ENCODE measurements around the gene SYTL2. TPM values are rescaled to one million over a fixed set of nuclear protein-coding genes. Genes with fewer than 3 reads are reported as not detected.
"Not testable (repeated sequence)": the region's sequence is repeated elsewhere in the genome, so short reads cannot be mapped to it uniquely, and the experiment has no call there.

SYTL2 gene
- total and polyA plus RNA-seq, 4 donors, result 29.2 to 57.4 (median 48.5) TPM

- H3K4me1 ChIP-seq (ENCODE audit: control insufficient read depth in 1 of 2, insufficient read depth in 2 of 2, low read length in 2 of 2), result no peaks in the 10 kb centered on the region
- no peak overlapping the region for H3K4me3 ChIP-seq (ENCODE audit: low read length in 2 of 2)
- H3K27ac ChIP-seq (ENCODE audit: low read depth in 1 of 2, low read length in 2 of 2), result no peak overlapping the region
- H3K27me3 ChIP-seq (ENCODE audit: control insufficient read depth in 1 of 2, insufficient read depth in 2 of 2, low read length in 1 of 2), result no peaks in the 10 kb centered on the region
- DNase-seq (no peak), ATAC-seq (ENCODE audit: low FRiP score) (no peak)
- WGBS, 2 donors, result 93 to 100% methylated on average over 2 of the region's 2 CpGs
- no peaks in the 10 kb centered on the region for H3K36me3 ChIP-seq (ENCODE audit: control insufficient read depth in 1 of 2, insufficient read depth in 2 of 2, low read length in 1 of 2)
- no peaks in the 10 kb centered on the region for H3K9me3 ChIP-seq (ENCODE audit: control insufficient read depth, low read length)
- intact Hi-C loops (cut with DNase I), result no loop called here
Observed at GRCh38 chr11:85791409-85791990, 19.4 kb downstream of the SYTL2 start.

- no peak overlapping the region for H3K4me3 ChIP-seq (ENCODE audit: low read length in 2 of 2)
- no peak for ATAC-seq (ENCODE audit: low FRiP score)
- no peaks in the 10 kb centered on the region for H3K36me3 ChIP-seq (ENCODE audit: control insufficient read depth in 1 of 2, insufficient read depth in 2 of 2, low read length in 1 of 2)
- H3K27ac ChIP-seq (ENCODE audit: low read depth in 1 of 2, low read length in 2 of 2), result no peak overlapping the region
- WGBS, 2 donors, result 78 to 79% methylated on average over 3 of the region's 3 CpGs
- no peak for DNase-seq
- no peaks in the 10 kb centered on the region for H3K9me3 ChIP-seq (ENCODE audit: control insufficient read depth, low read length)
- no peaks in the 10 kb centered on the region for H3K27me3 ChIP-seq (ENCODE audit: control insufficient read depth in 1 of 2, insufficient read depth in 2 of 2, low read length in 1 of 2)
- H3K4me1 ChIP-seq (ENCODE audit: control insufficient read depth in 1 of 2, insufficient read depth in 2 of 2, low read length in 2 of 2), result peaks cover 0 to 2% of the 10 kb centered on the region in 2 donors
- intact Hi-C loops (cut with DNase I), result no loop called here
Observed at GRCh38 chr11:85787809-85788760, 22.9 kb downstream of the SYTL2 start.

GRCh38 chr11:85787168-85787567 lies 23.8 kb downstream of the SYTL2 start:
- 91 to 100% methylated on average over 1 of the region's 1 CpG for WGBS, 2 donors
- ATAC-seq (ENCODE audit: low FRiP score), result no peak

DNA sequence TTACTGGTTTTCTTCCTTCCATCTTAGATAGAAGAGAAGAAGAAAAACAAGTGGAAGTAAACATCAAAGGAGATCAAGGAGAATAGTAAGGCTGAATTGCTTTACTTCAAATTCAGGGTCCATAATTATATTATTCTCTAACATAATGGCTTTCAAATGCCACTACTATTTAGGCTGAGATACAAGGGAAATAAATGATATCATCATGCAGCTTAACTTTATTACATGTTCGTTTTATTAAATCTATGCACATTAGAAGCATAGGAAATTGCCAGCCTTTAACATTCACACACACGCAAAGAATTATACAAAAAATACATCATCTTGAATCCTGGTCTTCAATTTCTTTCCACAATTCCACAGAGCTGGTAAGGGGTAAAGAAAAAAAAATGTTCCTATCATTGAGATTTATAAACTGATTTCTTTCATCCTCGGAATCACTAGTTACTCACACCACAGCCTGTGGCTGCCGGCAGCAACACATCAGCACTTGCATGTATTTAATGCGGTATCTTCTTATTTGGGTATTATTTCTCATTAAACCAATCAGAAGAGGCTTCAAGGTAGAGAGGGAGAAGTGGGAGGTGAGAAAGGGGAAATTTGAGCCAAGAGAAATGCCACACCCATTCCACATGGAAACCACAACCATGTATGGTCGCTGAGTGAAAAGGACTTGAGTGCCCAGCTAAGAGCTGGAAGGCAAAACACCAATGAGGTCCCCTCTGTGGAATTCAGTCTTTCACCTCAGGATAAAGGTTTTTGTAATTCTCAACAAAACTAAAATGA lies 26.3 kb downstream of the SYTL2 start:
- H3K9me3 ChIP-seq (ENCODE audit: control insufficient read depth, low read length), result peaks cover 2% of the 10 kb centered on the region
- peaks cover 0 to 3% of the 10 kb centered on the region in 2 donors for H3K36me3 ChIP-seq (ENCODE audit: control insufficient read depth in 1 of 2, insufficient read depth in 2 of 2, low read length in 1 of 2)
- no peaks in the 10 kb centered on the region for H3K27me3 ChIP-seq (ENCODE audit: control insufficient read depth in 1 of 2, insufficient read depth in 2 of 2, low read length in 1 of 2)
- no peak overlapping the region for H3K27ac ChIP-seq (ENCODE audit: low read depth in 1 of 2, low read length in 2 of 2)
- DNase-seq, result no peak
- no peak overlapping the region for H3K4me3 ChIP-seq (ENCODE audit: low read length in 2 of 2)
- WGBS, 2 donors, result 67 to 72% methylated on average over 6 of the region's 6 CpGs
- no peak for ATAC-seq (ENCODE audit: low FRiP score)
- intact Hi-C loops (cut with DNase I), result no loop called here
- H3K4me1 ChIP-seq (ENCODE audit: control insufficient read depth in 1 of 2, insufficient read depth in 2 of 2, low read length in 2 of 2), result peaks cover 0 to 2% of the 10 kb centered on the region in 2 donors

More at GRCh38 chr11:85787168-85787567, 23.8 kb downstream of the SYTL2 start:
- Histone ChIP-seq H3K27me3 (ENCODE audit: control insufficient read depth in 1 of 2, insufficient read depth in 2 of 2, low read length in 1 of 2) (no peaks in the 10 kb centered on the region), H3K9me3 (ENCODE audit: control insufficient read depth, low read length) (no peaks in the 10 kb centered on the region), H3K4me3 (ENCODE audit: low read length in 2 of 2) (no peak overlapping the region), H3K27ac (ENCODE audit: low read depth in 1 of 2, low read length in 2 of 2) (no peak overlapping the region), H3K36me3 (ENCODE audit: control insufficient read depth in 1 of 2, insufficient read depth in 2 of 2, low read length in 1 of 2) (peaks cover 0 to 3% of the 10 kb centered on the region in 2 donors), H3K4me1 (ENCODE audit: control insufficient read depth in 1 of 2, insufficient read depth in 2 of 2, low read length in 2 of 2) (peaks cover 0 to 2% of the 10 kb centered on the region in 2 donors)
- intact Hi-C loops (cut with DNase I), result no loop called here
- no peak for DNase-seq

DNA sequence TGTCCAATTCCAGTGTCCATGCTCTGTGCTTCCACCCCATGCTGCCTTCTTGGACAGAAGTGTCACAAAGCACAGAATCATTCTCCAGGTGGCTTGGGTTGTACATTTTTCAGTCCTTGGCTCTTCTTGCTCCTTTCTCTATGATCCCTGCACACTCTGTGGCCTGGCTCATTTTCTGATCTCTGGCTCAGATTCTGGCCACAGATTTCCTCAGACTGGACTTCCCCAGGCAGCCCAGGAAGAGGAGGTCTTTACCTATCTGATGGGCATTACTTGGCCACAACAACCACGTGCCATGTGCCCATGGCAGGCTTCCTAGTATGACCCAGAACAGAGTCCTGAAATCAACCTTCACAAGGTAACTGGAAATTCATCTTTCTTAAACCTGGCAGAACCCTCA lies 27.2 kb downstream of the SYTL2 start:
- intact Hi-C loops (cut with DNase I), result no loop called here
- ATAC-seq (ENCODE audit: low FRiP score) (no peak), DNase-seq (no peak)
- Histone ChIP-seq H3K9me3 (ENCODE audit: control insufficient read depth, low read length) (peaks cover 2% of the 10 kb centered on the region), H3K4me3 (ENCODE audit: low read length in 2 of 2) (no peak overlapping the region), H3K36me3 (ENCODE audit: control insufficient read depth in 1 of 2, insufficient read depth in 2 of 2, low read length in 1 of 2) (peaks cover 0 to 3% of the 10 kb centered on the region in 2 donors), H3K27me3 (ENCODE audit: control insufficient read depth in 1 of 2, insufficient read depth in 2 of 2, low read length in 1 of 2) (no peaks in the 10 kb centered on the region), H3K4me1 (ENCODE audit: control insufficient read depth in 1 of 2, insufficient read depth in 2 of 2, low read length in 2 of 2) (peaks cover 0 to 2% of the 10 kb centered on the region in 2 donors), H3K27ac (ENCODE audit: low read depth in 1 of 2, low read length in 2 of 2) (no peak overlapping the region)
- WGBS, 2 donors, result 28 to 39% methylated on average over 1 of the region's 1 CpG

DNA sequence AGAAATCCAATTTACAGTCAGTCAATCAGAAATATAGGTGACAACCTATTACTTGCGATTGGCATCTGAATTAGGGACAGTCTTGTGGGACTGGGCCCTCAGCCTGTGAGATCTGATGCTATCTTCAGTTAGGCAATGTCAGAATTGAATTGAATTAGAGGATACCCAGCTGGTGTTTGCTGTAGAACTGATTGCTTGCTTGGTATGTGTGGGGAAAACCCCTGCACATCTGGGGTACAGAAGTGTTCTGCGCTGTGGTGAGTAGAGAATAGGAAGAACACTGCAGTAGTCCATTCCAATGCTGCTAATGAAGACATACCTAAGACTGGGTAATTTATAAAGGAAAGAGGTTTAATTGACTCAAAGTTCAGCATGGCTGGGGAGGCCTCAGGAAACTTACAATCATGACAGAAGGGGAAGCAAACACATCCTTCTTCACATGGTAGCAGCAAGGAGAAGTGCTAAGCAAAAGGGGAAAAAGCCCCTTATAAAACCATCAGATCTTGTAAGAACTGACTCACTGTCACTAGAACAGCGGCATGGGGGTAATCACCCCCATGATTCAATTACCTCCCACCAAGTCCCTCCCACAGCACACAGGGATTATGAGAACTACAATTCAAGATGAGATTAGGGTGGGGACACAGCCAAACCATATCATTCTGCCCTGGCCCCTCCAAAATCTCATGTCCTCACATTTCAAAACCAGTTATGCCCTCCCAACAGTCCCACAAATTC lies 30.0 kb downstream of the SYTL2 start:
- H3K36me3 ChIP-seq (ENCODE audit: control insufficient read depth in 1 of 2, insufficient read depth in 2 of 2, low read length in 1 of 2); H3K27me3 ChIP-seq (ENCODE audit: control insufficient read depth in 1 of 2, insufficient read depth in 2 of 2, low read length in 1 of 2); H3K27ac ChIP-seq (ENCODE audit: low read depth in 1 of 2, low read length in 2 of 2); DNase-seq; H3K9me3 ChIP-seq (ENCODE audit: control insufficient read depth, low read length); ATAC-seq (ENCODE audit: low FRiP score); intact Hi-C loops (cut with DNase I); H3K4me3 ChIP-seq (ENCODE audit: low read length in 2 of 2); H3K4me1 ChIP-seq (ENCODE audit: control insufficient read depth in 1 of 2, insufficient read depth in 2 of 2, low read length in 2 of 2): not testable (repeated sequence)
- 96 to 100% methylated on average over 3 of the region's 3 CpGs for WGBS, 2 donors

GRCh38 chr11:85779956-85780640 lies 30.8 kb downstream of the SYTL2 start:
- peaks cover 0 to 3% of the 10 kb centered on the region in 2 donors for H3K36me3 ChIP-seq (ENCODE audit: control insufficient read depth in 1 of 2, insufficient read depth in 2 of 2, low read length in 1 of 2)
- 91 to 92% methylated on average over 3 of the region's 3 CpGs for WGBS, 2 donors
- ATAC-seq (ENCODE audit: low FRiP score) (no peak), DNase-seq (no peak)
- no peaks in the 10 kb centered on the region for H3K27me3 ChIP-seq (ENCODE audit: control insufficient read depth in 1 of 2, insufficient read depth in 2 of 2, low read length in 1 of 2)
- intact Hi-C loops (cut with DNase I), result no loop called here
- no peak overlapping the region for H3K27ac ChIP-seq (ENCODE audit: low read depth in 1 of 2, low read length in 2 of 2)
- no peak overlapping the region for H3K4me3 ChIP-seq (ENCODE audit: low read length in 2 of 2)
- peaks cover 0 to 2% of the 10 kb centered on the region in 2 donors for H3K4me1 ChIP-seq (ENCODE audit: control insufficient read depth in 1 of 2, insufficient read depth in 2 of 2, low read length in 2 of 2)
- peaks cover 2% of the 10 kb centered on the region for H3K9me3 ChIP-seq (ENCODE audit: control insufficient read depth, low read length)

DNA sequence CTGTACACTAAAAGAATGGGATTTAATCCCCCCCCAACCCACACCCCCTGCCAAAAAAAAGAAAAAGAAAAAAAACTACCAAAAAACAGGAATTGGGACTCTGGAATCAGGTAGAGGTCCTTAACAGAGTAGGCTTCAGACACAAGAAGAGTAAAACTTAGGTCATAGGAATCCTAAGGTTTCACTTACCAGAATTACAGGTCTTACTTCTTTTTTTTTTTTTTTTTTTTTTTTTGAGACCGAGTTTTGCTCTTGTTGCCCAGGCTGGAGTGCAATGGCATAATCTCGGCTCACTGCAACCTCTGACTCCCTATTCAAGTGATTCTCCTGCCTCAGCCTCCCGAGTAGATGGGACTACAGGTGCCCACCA lies 33.4 kb downstream of the SYTL2 start:
- intact Hi-C loops (cut with DNase I); H3K27me3 ChIP-seq (ENCODE audit: control insufficient read depth in 1 of 2, insufficient read depth in 2 of 2, low read length in 1 of 2); H3K9me3 ChIP-seq (ENCODE audit: control insufficient read depth, low read length); DNase-seq; H3K4me3 ChIP-seq (ENCODE audit: low read length in 2 of 2); H3K27ac ChIP-seq (ENCODE audit: low read depth in 1 of 2, low read length in 2 of 2); ATAC-seq (ENCODE audit: low FRiP score); H3K36me3 ChIP-seq (ENCODE audit: control insufficient read depth in 1 of 2, insufficient read depth in 2 of 2, low read length in 1 of 2): not testable (repeated sequence)
- 89 to 93% methylated on average over 3 of the region's 3 CpGs for WGBS, 2 donors
- H3K4me1 ChIP-seq (ENCODE audit: control insufficient read depth in 1 of 2, insufficient read depth in 2 of 2, low read length in 2 of 2), result peaks cover 6 to 12% of the 10 kb centered on the region in 2 donors

Data from aorta (tissue), 5 donors.